Activated T-cell treated with anti-CD3 and anti-CD28 coated beads for 24 hours (primary cell): Measurements from ENCODE around the gene PRAMEF12.
"Not testable (repeated sequence)": the region's sequence is repeated elsewhere in the genome, so short reads cannot be mapped to it uniquely, and the experiment has no call there.

Experiments used
- DNase-seq: peaks from one replicate; pipeline ENCODE4 v3.0.0-alpha.2; 2020; ENCODE audit warnings: low read depth

The PRAMEF12 gene

GRCh38 chr1:12771186-12771585 lies 2.4 kb upstream of the PRAMEF12 start:
- DNase-seq: no peak

- DNase-seq: no peak
Observed at GRCh38 chr1:12772520-12772919, 1.0 kb upstream of the PRAMEF12 start.

GRCh38 chr1:12774801-12775345 lies 1.3 kb downstream of the PRAMEF12 start:
- no peak for DNase-seq

- no peak for DNase-seq
Observed at GRCh38 chr1:12775443-12775842, 1.9 kb downstream of the PRAMEF12 start.

- DNase-seq: no peak
Observed at GRCh38 chr1:12776801-12777557, 3.4 kb downstream of the PRAMEF12 start.

GRCh38 chr1:12778061-12778460 lies 4.5 kb downstream of the PRAMEF12 start:
- no peak for DNase-seq

- no peak for DNase-seq
Observed at GRCh38 chr1:12778907-12779306, 5.4 kb downstream of the PRAMEF12 start.

GRCh38 chr1:12781488-12781887 lies 8.0 kb downstream of the PRAMEF12 start:
- not testable (repeated sequence) for DNase-seq

- DNase-seq: not testable (repeated sequence)
Observed at GRCh38 chr1:12783783-12784182, 10.2 kb downstream of the PRAMEF12 start.

- DNase-seq: not testable (repeated sequence)
Observed at GRCh38 chr1:12784729-12785128, 11.2 kb downstream of the PRAMEF12 start.

GRCh38 chr1:12791097-12791496 lies 17.6 kb downstream of the PRAMEF12 start, which contains the start of gene PRAMEF1:
TSS of gene PRAMEF1 (plus strand) at chr1:12791397. CDS start at chr1:12793228, 1,831 bp downstream.
- DNase-seq: not testable (repeated sequence)

GRCh38 chr1:12798911-12799310 lies 25.4 kb downstream of the PRAMEF12 start:
- DNase-seq: no peak

- DNase-seq: no peak
Observed at GRCh38 chr1:12799730-12800129, 26.2 kb downstream of the PRAMEF12 start.

GRCh38 chr1:12809933-12810332 lies 36.4 kb downstream of the PRAMEF12 start:
- no peak for DNase-seq

GRCh38 chr1:12810691-12811408 lies 37.3 kb downstream of the PRAMEF12 start:
- no peak for DNase-seq

- DNase-seq: no peak
Observed at GRCh38 chr1:12811409-12811784, 37.9 kb downstream of the PRAMEF12 start.

GRCh38 chr1:12819061-12819460 lies 45.5 kb downstream of the PRAMEF12 start:
- not testable (repeated sequence) for DNase-seq
